ENCODE measurements around the gene ITPKB.
A peak's percentile ranks its signal among the peaks of the same experiment; 100 is the strongest.

ITPKB gene

DNA sequence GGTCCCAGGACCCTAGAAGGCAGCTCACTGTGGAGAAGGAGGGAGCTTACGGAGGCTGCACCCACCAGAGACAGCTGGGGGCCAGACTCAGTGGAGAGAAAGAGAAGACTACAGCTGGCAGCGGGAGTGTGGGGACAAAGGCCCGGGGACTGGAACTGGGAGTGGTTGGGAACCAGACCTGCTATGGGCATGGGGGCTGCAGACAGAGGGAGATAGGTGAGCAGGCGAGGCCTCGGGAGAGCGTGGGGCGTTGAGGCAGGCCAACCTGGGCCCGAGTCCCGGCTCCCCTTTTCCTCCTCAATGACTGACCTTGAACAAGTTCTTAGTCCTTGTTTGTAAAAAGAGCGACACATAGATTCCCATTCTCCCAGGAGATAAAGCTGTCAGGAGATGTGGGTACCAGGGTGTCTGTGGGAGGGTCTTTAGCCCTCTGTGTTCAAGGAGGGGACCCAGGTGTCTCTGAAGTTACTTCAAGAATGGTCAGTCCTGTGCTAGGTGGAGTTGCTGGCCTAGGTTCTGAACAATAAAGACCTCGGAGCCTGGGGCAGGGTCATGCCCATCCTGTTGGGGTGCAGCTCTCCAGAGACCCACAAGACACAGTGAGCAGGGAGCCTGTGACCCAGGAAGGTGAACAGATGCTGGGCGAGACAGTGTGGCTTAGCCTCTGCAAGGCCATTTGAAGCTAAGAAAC, 87.9 kb downstream of the ITPKB start:
- no peak for TF ChIP-seq CTCF (IDR thresholded peaks at IDR 0.05; ENCODE audit: control insufficient read depth, insufficient read depth, low read depth, low read length, missing control alignments)
- DNase-seq (ENCODE audit: low read depth), result no peak
- no peak overlapping the region for H3K4me3 ChIP-seq (ENCODE audit: control insufficient read depth, low read depth, low read length)

DNA sequence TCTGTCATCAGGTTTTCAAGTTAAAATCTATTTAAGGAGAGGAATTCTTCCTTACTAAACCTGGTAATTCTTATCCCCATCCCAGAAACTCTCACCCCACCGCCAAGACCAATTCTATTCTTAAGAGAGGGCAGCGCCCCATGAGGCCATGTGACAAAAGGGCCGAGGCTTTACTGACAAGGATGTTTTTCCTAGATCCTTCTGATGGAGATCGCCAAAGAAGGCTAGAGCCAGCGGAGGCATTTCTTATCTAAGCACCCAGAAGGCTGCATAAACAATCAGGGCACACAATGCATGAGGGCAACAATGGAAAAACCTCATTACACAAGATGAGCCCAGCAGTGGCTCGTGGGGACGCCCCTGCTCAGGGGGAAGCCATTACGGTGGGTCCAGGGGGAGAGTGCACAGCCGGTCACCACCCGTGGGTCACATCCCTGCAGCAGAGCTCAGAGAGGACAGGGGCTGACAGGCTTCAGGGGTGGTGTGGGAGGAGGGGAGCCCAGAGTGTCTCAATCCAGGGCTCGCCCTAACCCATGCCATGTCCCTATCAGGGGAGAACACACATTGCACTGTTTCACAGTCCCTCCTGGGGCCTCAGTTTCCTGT, 88.7 kb downstream of the ITPKB start:
- no peak for TF ChIP-seq CTCF (IDR thresholded peaks at IDR 0.05; ENCODE audit: control insufficient read depth, insufficient read depth, low read depth, low read length, missing control alignments)

GRCh38 chr1:226649780-226650179, 89.3 kb downstream of the ITPKB start:
- peak; percentile 35 for TF ChIP-seq CTCF (IDR thresholded peaks at IDR 0.05; ENCODE audit: control insufficient read depth, insufficient read depth, low read depth, low read length, missing control alignments)
- no peak overlapping the region for H3K4me3 ChIP-seq (ENCODE audit: control insufficient read depth, low read depth, low read length)
- no peak for DNase-seq (ENCODE audit: low read depth)

More for the DNA sequence above, 88.7 kb downstream of the ITPKB start:
- no peak for DNase-seq (ENCODE audit: low read depth)
- H3K4me3 ChIP-seq (ENCODE audit: control insufficient read depth, low read depth, low read length), result no peak overlapping the region

DNA sequence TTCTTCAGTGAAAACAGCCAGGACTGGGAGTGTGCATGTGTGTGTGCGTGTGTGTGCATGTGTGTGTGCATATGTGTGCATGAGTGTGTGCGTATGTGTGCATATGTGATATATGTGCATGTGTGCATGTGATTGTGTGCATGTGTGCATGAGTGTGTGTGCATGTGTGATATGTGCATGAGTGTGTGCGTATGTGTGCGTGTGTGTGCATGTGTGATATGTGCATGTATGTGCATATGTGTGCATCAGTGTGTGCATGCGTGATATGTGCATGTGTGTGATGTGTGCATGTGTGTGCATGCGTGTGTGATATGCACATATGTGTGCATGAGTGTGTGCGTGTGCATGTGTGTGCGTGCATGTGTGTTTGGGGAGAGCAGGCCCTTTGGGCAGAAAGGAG, 89.8 kb downstream of the ITPKB start:
- TF ChIP-seq CTCF (IDR thresholded peaks at IDR 0.05; ENCODE audit: control insufficient read depth, insufficient read depth, low read depth, low read length, missing control alignments), result no peak
- DNase-seq (ENCODE audit: low read depth), result no peak

GRCh38 chr1:226648421-226648820, 90.7 kb downstream of the ITPKB start:
- TF ChIP-seq CTCF (IDR thresholded peaks at IDR 0.05; ENCODE audit: control insufficient read depth, insufficient read depth, low read depth, low read length, missing control alignments), result no peak

More for the DNA sequence above, 89.8 kb downstream of the ITPKB start:
- H3K4me3 ChIP-seq (ENCODE audit: control insufficient read depth, low read depth, low read length), result no peak overlapping the region

GRCh38 chr1:226647719-226648118, 91.4 kb downstream of the ITPKB start:
- no peak for DNase-seq (ENCODE audit: low read depth)
- H3K4me3 ChIP-seq (ENCODE audit: control insufficient read depth, low read depth, low read length), result no peak overlapping the region
- no peak for TF ChIP-seq CTCF (IDR thresholded peaks at IDR 0.05; ENCODE audit: control insufficient read depth, insufficient read depth, low read depth, low read length, missing control alignments)

More at GRCh38 chr1:226648421-226648820, 90.7 kb downstream of the ITPKB start:
- H3K4me3 ChIP-seq (ENCODE audit: control insufficient read depth, low read depth, low read length), result no peak overlapping the region
- DNase-seq (ENCODE audit: low read depth), result no peak
